Thymus (tissue), 11 donors: ENCODE measurements around the gene EYS. TPM values are rescaled to one million over a fixed set of nuclear protein-coding genes. Genes with fewer than 3 reads are reported as not detected.

Experiments
- DNase-seq, 9 donors: peaks; one replicate each; pipeline ENCODE4 v3.0.0-alpha.2; 2013; ENCODE audit warnings: low spot score in 9 of 9, low read depth in 6 of 9, missing footprints in 1 of 9
- H3K27ac ChIP-seq, 2 donors: one replicate each; pipeline ENCODE4 v1.5.1; 2013; ENCODE audit warnings: control low read depth in 1 of 2, low read depth in 1 of 2, low read length in 1 of 2, mild to moderate bottlenecking in 1 of 2, moderate library complexity in 1 of 2
- H3K27me3 ChIP-seq, 2 donors: one replicate each; pipeline ENCODE4 v1.5.1; 2013; ENCODE audit warnings: low read length in 1 of 2; ENCODE audit not compliant: control insufficient read depth in 2 of 2, insufficient read depth in 1 of 2
- H3K36me3 ChIP-seq, 2 donors: one replicate each; pipeline ENCODE4 v1.5.1; 2013; ENCODE audit warnings: low read length in 1 of 2, mild to moderate bottlenecking in 1 of 2, moderate library complexity in 1 of 2; ENCODE audit not compliant: control insufficient read depth in 2 of 2, insufficient read depth in 2 of 2
- H3K4me1 ChIP-seq, 2 donors: one replicate each; pipeline ENCODE4 v1.5.1; 2013; ENCODE audit warnings: low read length in 2 of 2; ENCODE audit not compliant: control insufficient read depth in 2 of 2, insufficient read depth in 2 of 2
- H3K4me3 ChIP-seq, 2 donors: one replicate each; pipeline ENCODE4 v1.5.1; 2013; ENCODE audit warnings: low read length in 2 of 2, control low read depth in 1 of 2, mild to moderate bottlenecking in 1 of 2
- H3K9me3 ChIP-seq, 2 donors: one replicate each; pipeline ENCODE4 v1.5.1; 2013; ENCODE audit warnings: low read length in 1 of 2, mild to moderate bottlenecking in 1 of 2; ENCODE audit not compliant: control insufficient read depth in 2 of 2, insufficient read depth in 1 of 2
- WGBS: extraction: QIAGEN DNeasy Blood & Tissue Kit; methylation state at CpG from one replicate; pipeline ENCODE4 v1.1.7; 2013; 5-methylcytosine and 5-hydroxymethylcytosine counted together
- polyA plus RNA-seq: library from polyadenylated mRNA; stranded (reverse); fragments of 200-250 nt; gene quantifications from one replicate; pipeline ENCODE4 v1.2.3, GENCODE V29; 2013
- total RNA-seq: library from RNA; stranded (reverse); fragments of 120-200 nt; gene quantifications from one replicate; pipeline ENCODE4 v1.2.4, GENCODE V29; 2013
- donor health status: healthy.

Gene EYS
- total and polyA plus RNA-seq, 2 donors, result 0.05 to 0.28 TPM

- H3K4me3 ChIP-seq, result no peak overlapping the region
- H3K36me3 ChIP-seq, result no peaks in the 10 kb centered on the region
- no peak for DNase-seq
- H3K27me3 ChIP-seq, result no peaks in the 10 kb centered on the region
- WGBS, result 91% methylated on average over 1 of the region's 1 CpG
- H3K9me3 ChIP-seq, result no peaks in the 10 kb centered on the region
- no peaks in the 10 kb centered on the region for H3K4me1 ChIP-seq
- H3K27ac ChIP-seq, result no peak overlapping the region
These were observed 1890.0 kb downstream of the EYS start for GRCh38 chr6:63816982-63817436.

GRCh38 chr6:63816401-63816981 is 1890.5 kb downstream of the EYS start:
- no peak overlapping the region for H3K27ac ChIP-seq
- H3K27me3 ChIP-seq, result no peaks in the 10 kb centered on the region
- 70% methylated on average over 5 of the region's 5 CpGs for WGBS
- DNase-seq, result no peak
- H3K9me3 ChIP-seq, result no peaks in the 10 kb centered on the region
- H3K36me3 ChIP-seq, result no peaks in the 10 kb centered on the region
- no peak overlapping the region for H3K4me3 ChIP-seq
- no peaks in the 10 kb centered on the region for H3K4me1 ChIP-seq

- H3K27me3 ChIP-seq, result no peaks in the 10 kb centered on the region
- no peak for DNase-seq
- H3K4me1 ChIP-seq, result no peaks in the 10 kb centered on the region
- no peaks in the 10 kb centered on the region for H3K9me3 ChIP-seq
- no peaks in the 10 kb centered on the region for H3K36me3 ChIP-seq
- WGBS, result 92% methylated on average over 1 of the region's 1 CpG
- H3K27ac ChIP-seq, result no peak overlapping the region
- H3K4me3 ChIP-seq, result no peak overlapping the region
These were observed 1892.6 kb downstream of the EYS start for GRCh38 chr6:63814459-63814858.

- no peak overlapping the region for H3K4me3 ChIP-seq
- H3K9me3 ChIP-seq, result no peaks in the 10 kb centered on the region
- no peaks in the 10 kb centered on the region for H3K4me1 ChIP-seq
- H3K27ac ChIP-seq, result no peak overlapping the region
- 93% methylated on average over 5 of the region's 5 CpGs for WGBS
- no peaks in the 10 kb centered on the region for H3K36me3 ChIP-seq
- H3K27me3 ChIP-seq, result no peaks in the 10 kb centered on the region
- DNase-seq, result no peak
These were observed 1893.4 kb downstream of the EYS start for GRCh38 chr6:63813566-63814120.

- Histone ChIP-seq H3K4me1 (no peaks in the 10 kb centered on the region), H3K4me3 (no peak overlapping the region), H3K36me3 (no peaks in the 10 kb centered on the region), H3K27ac (no peak overlapping the region), H3K27me3 (no peaks in the 10 kb centered on the region), H3K9me3 (no peaks in the 10 kb centered on the region)
- 71% methylated on average over 2 of the region's 2 CpGs for WGBS
- no peak for DNase-seq
These were observed 1898.5 kb downstream of the EYS start for GRCh38 chr6:63808576-63808975.

- WGBS, result 84% methylated on average over 2 of the region's 2 CpGs
- H3K4me3 ChIP-seq, result no peak overlapping the region
These were observed 1900.0 kb downstream of the EYS start for GRCh38 chr6:63807056-63807455.

GRCh38 chr6:63806573-63806913 is 1900.5 kb downstream of the EYS start:
- no peak for DNase-seq
- WGBS, result 87% methylated on average over 2 of the region's 2 CpGs
- Histone ChIP-seq H3K4me1 (no peaks in the 10 kb centered on the region), H3K27me3 (no peaks in the 10 kb centered on the region), H3K36me3 (no peaks in the 10 kb centered on the region), H3K9me3 (no peaks in the 10 kb centered on the region), H3K4me3 (no peak overlapping the region), H3K27ac (no peak overlapping the region)

More at GRCh38 chr6:63807056-63807455, 1900.0 kb downstream of the EYS start:
- Histone ChIP-seq H3K4me1 (no peaks in the 10 kb centered on the region), H3K36me3 (no peaks in the 10 kb centered on the region), H3K27ac (no peak overlapping the region), H3K9me3 (no peaks in the 10 kb centered on the region), H3K27me3 (no peaks in the 10 kb centered on the region)
- no peak for DNase-seq

- WGBS, result 79% methylated on average over 5 of the region's 5 CpGs
- H3K4me3 ChIP-seq, result no peak overlapping the region
- no peak overlapping the region for H3K27ac ChIP-seq
- no peak for DNase-seq
- no peaks in the 10 kb centered on the region for H3K36me3 ChIP-seq
- no peaks in the 10 kb centered on the region for H3K4me1 ChIP-seq
- no peaks in the 10 kb centered on the region for H3K9me3 ChIP-seq
- H3K27me3 ChIP-seq, result no peaks in the 10 kb centered on the region
These were observed 1901.0 kb downstream of the EYS start for GRCh38 chr6:63805808-63806572.

- WGBS, result 96% methylated on average over 3 of the region's 3 CpGs
These were observed 1901.7 kb downstream of the EYS start for GRCh38 chr6:63805345-63805744.

More at GRCh38 chr6:63805345-63805744, 1901.7 kb downstream of the EYS start:
- Histone ChIP-seq H3K27ac (no peak overlapping the region), H3K4me3 (no peak overlapping the region), H3K9me3 (no peaks in the 10 kb centered on the region), H3K27me3 (no peaks in the 10 kb centered on the region), H3K36me3 (no peaks in the 10 kb centered on the region), H3K4me1 (no peaks in the 10 kb centered on the region)
- DNase-seq, result no peak
